M059J (cell line): ENCODE results near the gene BCL11A. TPM values are rescaled to one million over a fixed set of nuclear protein-coding genes. Genes with fewer than 3 reads are reported as not detected.
A peak's percentile ranks its signal among the peaks of the same experiment; 100 is the strongest.

Source experiments
- DNase-seq: peaks from one replicate; pipeline ENCODE4 v3.0.0-alpha.2; 2012; ENCODE audit warnings: low read depth
- total RNA-seq: library from RNA; depleted of rRNA; stranded (reverse); fragments of >200 nt; shearing (Covaris generic); gene quantifications from 2 replicates; pipeline ENCODE4 v1.2.3, GENCODE V29; 2014

Gene BCL11A
- total RNA-seq, 1 experiment from 2014 or later, result not detected

- no peak for DNase-seq
These were observed 6.6 kb downstream of the BCL11A start for GRCh38 chr2:60546756-60547420.

- DNase-seq, result no peak
These were observed 8.4 kb downstream of the BCL11A start for GRCh38 chr2:60544954-60545560.

DNA sequence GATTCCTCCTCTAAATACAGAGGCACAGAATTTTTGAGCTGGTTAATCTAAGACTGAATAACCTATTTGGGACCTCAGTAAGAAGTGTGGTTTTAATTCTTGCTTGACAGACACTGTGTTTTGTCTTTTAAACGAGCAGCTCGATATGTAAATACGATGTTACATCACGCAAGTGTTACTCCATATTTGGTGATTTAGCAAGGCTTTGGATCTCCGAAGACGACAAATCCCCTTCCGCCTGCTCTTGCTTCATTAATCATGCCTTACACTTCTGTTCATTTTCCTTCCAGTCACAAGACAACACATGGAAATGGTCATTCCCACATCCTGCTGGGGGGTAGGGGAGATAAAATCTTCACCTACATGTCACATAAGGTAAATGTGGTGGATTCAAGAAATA, 9.4 kb downstream of the BCL11A start:
- DNase-seq, result no peak

- no peak for DNase-seq
These were observed 12.3 kb downstream of the BCL11A start for GRCh38 chr2:60541056-60541651.

DNA sequence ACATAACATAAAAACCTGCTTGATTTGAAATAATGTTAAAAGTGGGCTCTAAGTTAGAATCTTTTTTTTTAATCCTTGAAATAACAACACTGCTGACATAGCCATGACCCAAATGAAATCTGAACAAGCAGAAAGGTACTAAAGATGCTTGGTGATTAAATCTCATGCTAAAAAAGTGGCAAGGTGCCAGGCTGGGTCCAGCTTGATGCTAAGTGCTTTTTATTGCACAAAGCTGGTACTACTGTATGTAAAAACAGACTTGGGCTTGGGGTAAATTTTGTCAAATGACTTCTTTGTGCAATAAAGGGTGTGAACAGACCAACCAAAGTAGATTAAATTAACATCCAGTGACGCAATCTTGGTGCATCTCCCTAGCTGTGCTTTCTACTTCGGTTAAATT, 13.4 kb downstream of the BCL11A start:
- no peak for DNase-seq

- DNase-seq, result no peak
These were observed 14.3 kb downstream of the BCL11A start for GRCh38 chr2:60539140-60539539.

DNA sequence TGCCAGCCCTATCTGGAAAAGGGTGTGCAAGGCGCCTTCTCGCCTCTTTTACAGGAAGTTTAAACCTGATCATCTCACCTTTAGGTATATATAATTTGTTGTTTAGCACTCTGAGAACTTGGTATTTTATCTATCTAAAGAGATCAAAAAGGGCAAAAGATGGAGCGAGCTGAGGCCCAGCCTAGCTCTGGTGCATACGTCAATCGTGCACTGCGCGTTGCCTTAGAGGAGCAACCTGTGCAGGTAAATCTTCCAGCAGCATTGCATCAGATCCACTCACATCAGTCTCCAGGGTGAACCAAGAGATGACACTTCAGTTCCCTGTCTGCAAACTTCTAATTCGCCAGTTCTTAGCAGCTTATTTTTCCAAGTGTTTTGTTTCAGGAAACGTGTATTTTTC, 15.4 kb downstream of the BCL11A start:
- no peak for DNase-seq

- no peak for DNase-seq
These were observed 16.7 kb downstream of the BCL11A start for GRCh38 chr2:60536746-60537145.

DNA sequence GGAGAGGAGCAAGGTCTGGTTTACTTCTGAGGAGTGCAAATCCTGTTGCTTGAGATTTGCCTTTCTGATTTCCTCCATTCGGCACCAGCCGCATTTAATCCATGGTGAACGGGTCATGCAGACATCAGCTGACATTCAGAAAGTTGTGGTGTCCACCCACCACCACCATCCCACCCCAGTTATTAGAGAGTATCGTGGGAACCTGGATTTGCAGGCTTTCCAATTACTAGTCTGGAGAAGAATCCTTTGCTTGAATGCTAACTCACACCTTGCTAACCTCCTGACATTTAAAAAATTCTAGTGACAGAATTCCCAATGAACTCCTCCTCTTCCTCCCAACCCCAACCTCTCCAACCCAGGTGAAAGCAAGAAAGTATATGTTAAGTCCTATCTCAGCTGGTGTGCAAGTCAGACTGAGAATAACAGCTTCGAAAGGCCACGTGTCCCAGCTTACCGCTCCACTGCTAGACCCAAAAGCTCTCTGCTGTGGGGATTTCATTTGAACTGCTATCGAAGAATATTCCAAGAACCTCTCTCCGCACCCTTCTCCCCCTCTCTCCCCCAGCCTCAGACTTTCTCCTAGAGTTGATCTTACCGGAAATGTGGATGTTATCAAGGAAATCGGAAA, 17.7 kb downstream of the BCL11A start:
- no peak for DNase-seq

DNA sequence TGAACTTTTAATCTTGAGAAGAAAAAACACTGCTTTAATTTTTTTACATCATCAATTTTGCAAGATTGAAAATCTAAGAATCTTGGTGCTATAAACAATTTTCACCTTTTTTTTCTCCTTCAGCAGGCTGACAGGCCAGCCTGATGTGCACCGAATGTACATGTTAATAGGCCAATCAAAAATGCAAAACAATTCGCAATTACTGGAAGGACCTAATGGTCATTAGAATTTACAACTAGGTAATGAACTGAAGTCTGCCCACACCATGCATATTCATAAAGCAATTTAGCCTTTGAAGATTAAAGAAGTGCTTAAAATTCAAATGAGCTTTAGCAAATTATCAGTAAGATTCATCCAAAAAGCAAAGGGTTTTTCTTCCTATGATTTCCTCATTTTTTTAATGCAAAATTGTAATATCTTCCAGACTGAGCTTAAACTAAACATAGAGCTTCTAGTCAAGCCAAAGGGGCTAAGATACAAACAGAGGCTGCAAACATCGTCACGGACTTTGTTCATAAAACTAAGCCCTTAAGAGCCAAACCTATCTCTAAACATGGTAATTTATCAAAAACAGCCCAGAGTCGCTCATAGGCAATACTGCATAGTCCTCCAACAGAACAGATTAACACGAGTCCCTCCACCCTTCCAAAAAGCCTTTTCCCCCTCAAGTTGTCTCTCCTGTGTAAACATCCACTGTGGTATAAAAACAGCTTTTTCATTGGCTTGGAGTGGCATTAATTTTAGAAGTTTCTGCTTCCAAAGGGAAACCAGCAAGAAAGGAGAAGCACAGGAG, 18.4 kb downstream of the BCL11A start:
- no peak for DNase-seq

GRCh38 chr2:60534052-60534685, 19.3 kb downstream of the BCL11A start:
- no peak for DNase-seq

DNA sequence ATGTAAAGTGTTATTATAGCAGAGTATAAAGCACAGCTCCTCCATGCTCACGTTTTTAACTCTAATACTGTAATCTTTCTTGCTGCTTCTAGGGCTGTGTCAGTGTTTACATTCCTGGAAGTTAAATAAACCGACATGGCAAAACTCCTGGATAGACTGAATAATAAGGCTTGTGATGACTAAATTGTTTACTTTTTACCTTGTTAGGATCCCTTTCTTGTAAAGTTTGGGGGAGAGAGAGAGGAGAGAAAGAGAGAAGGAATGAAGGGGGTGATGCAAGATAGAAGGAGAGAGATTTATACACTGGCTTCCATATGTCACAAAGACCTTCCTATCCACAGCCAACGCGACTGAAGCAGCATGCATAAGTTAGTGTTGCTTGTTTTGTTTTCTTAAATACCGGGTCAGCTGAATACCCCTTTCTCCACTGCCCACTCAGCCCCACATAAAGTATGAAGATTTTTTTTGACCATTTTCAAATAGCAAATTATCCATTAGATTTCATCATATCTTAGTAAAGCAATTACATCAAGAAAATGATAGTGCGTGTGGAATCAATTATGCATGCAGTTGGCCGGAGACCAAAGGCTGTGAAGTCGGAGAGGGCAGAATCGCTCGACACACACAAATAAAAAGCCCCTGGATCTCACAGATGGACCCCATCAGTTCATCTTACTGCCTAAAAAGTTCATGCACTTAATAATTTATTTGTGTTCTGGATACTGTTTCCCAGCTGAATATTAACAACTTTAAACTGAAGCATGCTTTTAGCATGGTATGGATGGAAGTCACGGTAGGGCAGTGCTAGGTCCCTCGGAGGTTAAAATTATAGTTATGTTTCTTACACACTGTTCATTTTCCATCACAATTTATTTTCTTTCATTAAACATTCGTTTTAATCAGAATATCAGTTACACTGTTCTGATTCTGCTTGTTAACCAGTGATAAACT, 20.1 kb downstream of the BCL11A start:
- peak; percentile 48 for DNase-seq

DNA sequence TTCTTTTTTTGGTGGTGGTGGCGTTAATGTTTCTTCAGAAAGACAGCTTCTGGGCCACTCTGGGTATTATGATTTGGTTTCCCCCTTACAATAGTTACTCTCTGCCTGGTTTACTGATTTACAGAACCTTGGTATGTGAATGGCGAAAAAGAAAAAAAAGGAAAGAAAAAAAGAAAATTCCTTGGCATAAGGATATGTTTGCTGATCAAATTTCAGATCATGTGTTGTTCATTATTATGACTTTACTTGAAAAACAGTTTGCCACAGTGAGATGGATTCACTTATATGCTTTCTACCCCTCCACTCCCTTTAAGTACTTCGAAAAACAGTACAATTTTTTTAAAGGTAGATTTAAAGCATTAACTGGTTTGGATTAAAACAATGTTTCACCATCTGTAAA, 21.0 kb downstream of the BCL11A start:
- DNase-seq, result no peak

DNA sequence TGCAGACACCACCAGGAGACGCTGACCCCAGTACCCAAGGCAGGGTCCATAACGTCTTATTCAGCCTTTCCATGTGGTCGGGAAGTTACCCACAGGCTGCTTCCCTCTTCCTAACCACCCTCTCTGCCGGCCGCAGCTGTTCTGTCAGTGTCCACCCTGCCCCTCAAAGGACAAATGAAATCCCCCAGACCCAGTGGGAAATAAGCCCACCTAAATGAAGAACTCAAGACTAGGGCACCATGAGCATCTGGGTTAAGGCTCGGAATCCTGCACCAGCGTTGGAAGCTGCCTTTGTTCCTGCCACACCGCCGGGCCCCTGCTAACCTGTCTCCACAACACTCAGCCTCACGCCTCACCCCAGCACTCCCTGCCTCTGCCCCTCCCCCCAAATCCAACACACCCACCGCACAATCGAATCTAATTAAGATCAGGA, 21.7 kb downstream of the BCL11A start:
- DNase-seq, result no peak

DNA sequence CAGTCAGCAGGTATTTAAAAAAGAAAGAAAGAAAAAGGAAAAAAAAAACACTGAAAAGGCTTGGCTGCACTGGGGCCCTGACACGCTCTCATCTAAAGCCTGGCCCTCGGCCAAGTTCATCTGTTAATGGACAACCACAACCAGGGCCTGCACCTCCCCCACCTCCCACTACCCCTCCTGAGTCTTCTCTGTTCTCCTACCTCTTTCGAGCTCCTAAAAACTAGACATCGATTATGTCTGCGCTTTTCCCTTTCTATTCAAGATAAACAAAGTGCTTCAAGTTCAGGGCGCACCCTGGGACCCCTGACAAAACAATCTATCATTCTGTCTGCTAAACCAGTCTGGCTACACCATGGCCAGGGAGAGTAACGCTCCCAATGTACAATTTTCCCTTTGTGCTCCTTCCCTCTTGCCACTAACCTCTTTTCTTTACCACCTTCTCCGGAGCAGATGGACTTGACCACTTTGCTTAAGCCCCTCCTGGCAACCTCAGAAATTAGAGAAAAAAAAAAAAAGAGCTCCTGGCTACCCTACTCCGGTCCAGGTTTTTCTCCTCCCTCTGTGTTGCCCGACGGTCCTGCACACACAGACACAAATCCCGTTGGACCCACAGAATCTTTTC, 22.7 kb downstream of the BCL11A start:
- peak; percentile 11 for DNase-seq

GRCh38 chr2:60529785-60530627, 23.4 kb downstream of the BCL11A start:
- no peak for DNase-seq

DNA sequence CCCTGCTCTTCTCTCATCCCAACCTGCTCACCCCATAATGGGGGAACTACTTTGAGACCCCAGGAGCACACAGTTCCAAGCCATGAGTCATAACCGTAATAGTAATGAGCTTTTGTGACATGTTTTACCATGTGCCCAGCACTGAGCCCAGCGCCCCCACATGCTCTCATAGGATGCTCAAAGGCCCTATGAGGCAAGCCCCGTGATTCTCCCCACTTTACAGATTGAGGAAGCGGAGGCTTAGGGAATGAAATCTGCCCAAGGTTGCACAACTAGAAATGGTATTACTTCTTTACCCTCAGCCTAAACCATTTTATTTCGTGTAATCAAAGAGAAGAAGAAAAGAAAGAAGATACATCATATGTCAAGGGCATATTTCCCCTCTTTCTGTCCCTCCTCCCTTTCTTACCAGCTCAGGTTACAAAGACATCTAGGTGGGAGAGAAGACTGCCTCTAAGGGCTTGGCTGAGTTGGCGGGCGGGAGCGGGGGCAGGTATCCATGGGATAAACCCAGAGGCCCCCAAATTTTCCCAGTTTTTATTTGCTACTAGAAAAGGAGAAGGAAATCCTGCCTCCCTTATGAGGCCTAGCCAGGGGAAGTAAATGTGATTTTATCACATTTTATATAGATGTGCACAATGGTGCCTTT, 24.2 kb downstream of the BCL11A start:
- DNase-seq, result no peak

DNA sequence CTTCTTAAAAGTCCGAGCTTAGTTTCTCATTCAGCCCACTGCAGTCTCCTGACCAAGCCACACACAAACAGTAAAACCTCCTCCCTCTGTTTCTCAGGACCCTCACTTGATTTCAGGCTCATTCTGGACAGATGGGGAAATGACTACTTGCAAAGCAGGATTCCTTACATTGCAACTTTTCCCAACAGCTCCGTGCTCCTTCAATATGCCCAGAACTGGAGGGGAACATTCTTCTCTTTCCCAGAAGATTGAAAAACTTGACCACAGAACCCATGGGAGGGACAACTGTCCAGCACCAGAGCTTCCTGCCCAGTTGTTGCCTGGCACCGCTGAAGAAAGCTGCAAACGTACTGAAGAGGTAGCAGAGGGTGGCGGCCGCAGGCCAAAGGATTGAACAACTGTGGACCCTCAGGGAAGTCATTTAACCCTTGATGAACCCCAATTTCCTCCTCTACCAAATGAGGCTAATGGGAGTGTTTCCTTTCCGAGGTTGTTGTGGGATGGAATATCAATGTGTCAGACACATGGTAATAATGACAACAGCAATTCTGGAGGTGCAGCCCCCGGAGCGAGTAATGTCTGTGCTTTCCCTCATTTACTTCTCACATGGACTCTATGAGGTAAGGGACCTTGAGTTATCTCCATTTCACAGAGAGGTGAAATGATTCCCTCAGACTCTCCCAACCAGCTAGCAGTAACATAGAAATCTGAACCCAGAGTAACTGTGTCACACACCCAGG, 25.0 kb downstream of the BCL11A start:
- DNase-seq, result no peak
